Ovary (tissue), 9 donors: ENCODE measurements around the gene PPP2R5C. TPM values are rescaled to one million over a fixed set of nuclear protein-coding genes. Genes with fewer than 3 reads are reported as not detected.

ENCODE experiments used
- DNase-seq, 5 donors: peaks; one replicate each; pipeline ENCODE4 v3.0.0-alpha.2; 2019 to 2020
- H3K27ac ChIP-seq, 2 donors: fragments of 200-600 bp; one replicate each; pipeline versions ENCODE4 v1.5.1 to v1.8.0; 2019 to 2022
- H3K27me3 ChIP-seq: fragments of 200-600 bp; one replicate; pipeline ENCODE4 v1.8.0; 2022
- H3K36me3 ChIP-seq: fragments of 200-600 bp; sonication (generic); one replicate; pipeline ENCODE4 v1.5.1; 2019
- H3K4me1 ChIP-seq: one replicate; pipeline ENCODE4 v1.8.1; 2013; ENCODE audit warnings: mild to moderate bottlenecking, moderate library complexity; ENCODE audit not compliant: insufficient read depth
- H3K4me3 ChIP-seq: fragments of 200-600 bp; sonication (generic); one replicate; pipeline ENCODE4 v1.5.1; 2017
- H3K9me3 ChIP-seq, 2 donors: fragments of 200-600 bp in 1 of 2; sonication (generic) in 1 of 2; one replicate each; pipeline versions ENCODE4 v1.5.1 to v1.8.1; 2013 to 2019; ENCODE audit warnings: mild to moderate bottlenecking in 1 of 2, moderate library complexity in 1 of 2
- EP300 ChIP-seq: sonication (generic); formaldehyde crosslinking; IDR thresholded peaks from one replicate; pipeline ENCODE4 v1.6.1; 2017; ENCODE audit warnings: antibody characterized with exemption
- POLR2A ChIP-seq: fragments of 450-650 bp; IDR thresholded peaks from one replicate; pipeline ENCODE4 v1.6.1; 2017; ENCODE audit warnings: antibody characterized with exemption, mild to moderate bottlenecking, moderate library complexity
- WGBS, 3 donors: extraction: QIAGEN DNeasy Blood & Tissue Kit in 1 of 3; methylation state at CpG; one replicate each; pipeline versions ENCODE4 v1.1.5 to v1.1.7; 2013 to 2017; 5-methylcytosine and 5-hydroxymethylcytosine counted together
- intact Hi-C, 4 donors: fragments of 100-400 bp; cut with DNase I; formaldehyde crosslinking; loops; one replicate each; pipeline versions ENCODE4 v1.11.0 to v1.15.1; 2022 to 2023
- polyA plus RNA-seq, 2 donors: library from polyadenylated mRNA; stranded (reverse); fragments of 200-250 nt in 1 of 2; fragments of 350-450 nt in 1 of 2; fragmentation: Illumina TruSeq in 1 of 2; extraction: RNeasy Lipid Tissue Mini Kit (QIAGEN cat#74804) in 1 of 2; gene quantifications; one replicate each; pipeline ENCODE4 v1.2.3, GENCODE V29; 2013 to 2014
- total RNA-seq, 7 donors: library from RNA; depleted of rRNA in 2 of 7; stranded (reverse); fragments of >200 nt in 2 of 7; fragmentation: NEBNext Ultra II Directional in 3 of 7; extraction: Animal tissue kit (Norgen Biotek cat#: 25700) in 3 of 7; gene quantifications; one replicate each; pipeline versions ENCODE4 v1.1.0 to v1.2.4, GENCODE V29; 2016 to 2023
- TF ChIP-seq, protein P1 (sequence below), 3 donors: fragments of 450-650 bp in 2 of 3; fragments of 200-600 bp in 1 of 3; IDR thresholded peaks; one replicate each; pipeline versions ENCODE4 v1.5.1 to v1.8.0; 2016 to 2022; ENCODE audit warnings: antibody characterized with exemption in 3 of 3, mild to moderate bottlenecking in 1 of 3
- donor health status: DM: no; HTN: no; CAD: no; lungs with moderate emphysema.
- donor health status: DM: no; HTN: no; CAD: no.
- donor health status: Bipolar disorder and iron deficiency.
- donor health status: DM: yes; HTN: yes; CAD: no.
- donor health status: DM: no; HTN: no; CAD: no.
- donor health status: DM: yes; HTN: yes; CAD: no.

PPP2R5C gene
- total and polyA plus RNA-seq, 9 donors: 52.8 to 136 (median 96.6) TPM

DNA sequence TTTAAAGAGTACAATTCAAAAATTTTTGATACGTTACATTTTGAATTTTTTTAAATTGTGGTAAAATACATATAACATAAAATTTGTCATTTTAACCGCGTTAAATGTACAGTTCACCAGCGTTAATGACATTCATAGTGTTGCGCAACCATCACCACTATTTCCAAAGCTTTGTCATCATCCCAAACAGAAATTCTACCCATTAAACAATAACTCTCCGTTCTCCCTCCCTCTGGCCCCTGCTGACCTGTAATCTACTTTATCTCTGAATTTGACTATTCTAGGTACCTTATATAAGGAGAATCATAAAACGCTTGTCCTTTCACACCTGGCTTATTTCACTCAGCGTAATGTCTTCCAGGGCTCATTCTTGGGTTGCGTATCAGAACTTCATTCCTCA lies 133.7 kb downstream of the PPP2R5C start:
- no peak for TF ChIP-seq EP300
- TF ChIP-seq, protein P1, sequence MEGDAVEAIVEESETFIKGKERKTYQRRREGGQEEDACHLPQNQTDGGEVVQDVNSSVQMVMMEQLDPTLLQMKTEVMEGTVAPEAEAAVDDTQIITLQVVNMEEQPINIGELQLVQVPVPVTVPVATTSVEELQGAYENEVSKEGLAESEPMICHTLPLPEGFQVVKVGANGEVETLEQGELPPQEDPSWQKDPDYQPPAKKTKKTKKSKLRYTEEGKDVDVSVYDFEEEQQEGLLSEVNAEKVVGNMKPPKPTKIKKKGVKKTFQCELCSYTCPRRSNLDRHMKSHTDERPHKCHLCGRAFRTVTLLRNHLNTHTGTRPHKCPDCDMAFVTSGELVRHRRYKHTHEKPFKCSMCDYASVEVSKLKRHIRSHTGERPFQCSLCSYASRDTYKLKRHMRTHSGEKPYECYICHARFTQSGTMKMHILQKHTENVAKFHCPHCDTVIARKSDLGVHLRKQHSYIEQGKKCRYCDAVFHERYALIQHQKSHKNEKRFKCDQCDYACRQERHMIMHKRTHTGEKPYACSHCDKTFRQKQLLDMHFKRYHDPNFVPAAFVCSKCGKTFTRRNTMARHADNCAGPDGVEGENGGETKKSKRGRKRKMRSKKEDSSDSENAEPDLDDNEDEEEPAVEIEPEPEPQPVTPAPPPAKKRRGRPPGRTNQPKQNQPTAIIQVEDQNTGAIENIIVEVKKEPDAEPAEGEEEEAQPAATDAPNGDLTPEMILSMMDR (IDR thresholded peaks at IDR 0.05): no peak
- TF ChIP-seq POLR2A: no peak
- Histone ChIP-seq H3K4me3 (no peak overlapping the region), H3K36me3 (no peaks in the 10 kb centered on the region), H3K9me3 (no peaks in the 10 kb centered on the region), H3K4me1 (no peaks in the 10 kb centered on the region), H3K27ac (no peak overlapping the region), H3K27me3 (no peaks in the 10 kb centered on the region)
- DNase-seq: peak in 1 of 5 donors; percentile 1
- intact Hi-C loops: no loop called here
- WGBS, 3 donors: 89 to 96% (median 95%) methylated on average over 9 of the region's 9 CpGs

DNA sequence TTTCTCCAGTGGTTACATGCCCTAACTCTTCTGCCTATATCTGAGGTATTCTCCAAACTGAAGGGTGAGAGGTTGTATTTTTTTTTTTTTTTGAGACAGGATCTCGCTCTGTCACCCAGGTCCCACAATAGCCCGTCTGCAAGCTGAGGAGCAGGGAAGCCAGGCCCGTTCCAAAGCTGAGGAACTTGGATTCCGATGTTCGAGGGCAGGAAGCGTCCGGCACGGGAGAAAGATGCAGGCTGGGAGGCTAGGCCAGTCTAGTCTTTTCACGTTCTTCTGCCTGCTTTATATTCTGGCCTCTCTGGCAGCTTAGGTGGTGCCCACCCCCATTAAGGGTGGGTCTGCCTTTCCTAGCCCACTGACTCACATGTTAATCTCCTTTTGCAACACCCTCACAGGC lies 135.8 kb downstream of the PPP2R5C start:
- intact Hi-C loops: no loop called here
- H3K4me3 ChIP-seq: no peak overlapping the region
- H3K27ac ChIP-seq: no peak overlapping the region
- H3K36me3 ChIP-seq: no peaks in the 10 kb centered on the region
- H3K4me1 ChIP-seq: no peaks in the 10 kb centered on the region
- TF ChIP-seq, protein P1 (IDR thresholded peaks at IDR 0.05): no peak
- TF ChIP-seq EP300: no peak
- TF ChIP-seq POLR2A: no peak
- DNase-seq: peak in 1 of 5 donors; percentile 12
- no peaks in the 10 kb centered on the region for H3K9me3 ChIP-seq
- 94 to 98% (median 96%) methylated on average over 9 of the region's 9 CpGs for WGBS, 3 donors
- no peaks in the 10 kb centered on the region for H3K27me3 ChIP-seq

DNA sequence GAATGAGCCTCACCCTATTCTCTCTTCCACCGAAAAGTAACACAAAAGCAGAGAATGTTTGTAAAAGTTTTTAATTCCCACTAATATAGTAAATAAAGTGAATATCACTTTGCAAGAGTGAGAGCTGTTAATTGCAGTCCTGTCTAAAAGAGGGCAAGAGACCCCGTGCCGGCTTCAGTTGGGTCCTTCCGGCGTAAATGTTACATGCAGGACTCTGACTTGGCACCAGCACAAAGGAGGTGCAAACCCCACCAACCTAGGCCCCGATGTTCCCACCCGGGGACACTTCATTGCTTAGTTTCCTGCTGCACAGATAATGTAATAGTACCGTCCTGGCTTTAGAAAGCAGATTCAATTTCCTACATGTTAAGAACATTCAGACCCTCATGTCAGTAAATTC lies 136.9 kb downstream of the PPP2R5C start:
- intact Hi-C loops: no loop called here
- 94 to 97% (median 96%) methylated on average over 8 of the region's 8 CpGs for WGBS, 3 donors
- Histone ChIP-seq H3K36me3 (no peaks in the 10 kb centered on the region), H3K27ac (no peak overlapping the region), H3K4me3 (no peak overlapping the region), H3K9me3 (no peaks in the 10 kb centered on the region), H3K4me1 (no peaks in the 10 kb centered on the region), H3K27me3 (no peaks in the 10 kb centered on the region)
- TF ChIP-seq POLR2A (no peak), EP300 (no peak)
- TF ChIP-seq, protein P1 (IDR thresholded peaks at IDR 0.05): no peak
- DNase-seq: peak in 2 of 5 donors; percentile 3 to 5

DNA sequence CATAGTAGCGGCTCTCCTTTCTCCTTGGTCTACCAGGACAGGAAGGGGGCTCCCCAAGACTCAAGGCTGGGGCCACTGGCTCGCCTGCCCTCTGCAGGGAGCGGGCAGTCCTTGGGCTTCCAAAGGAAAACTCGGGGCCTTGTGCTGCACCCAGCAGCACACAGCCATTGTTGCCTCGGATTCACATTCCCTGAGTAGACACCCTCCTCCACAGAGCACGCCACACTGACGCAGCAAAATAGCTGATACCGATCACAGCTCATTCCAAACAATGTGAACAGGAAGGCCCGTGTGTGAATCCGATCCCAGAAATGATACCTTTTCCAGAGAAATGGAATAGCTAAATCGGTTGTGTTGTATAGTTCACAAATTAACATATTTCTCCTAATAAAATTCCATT lies 137.8 kb downstream of the PPP2R5C start:
- Histone ChIP-seq H3K4me3 (no peak overlapping the region), H3K27me3 (no peaks in the 10 kb centered on the region), H3K9me3 (no peaks in the 10 kb centered on the region), H3K27ac (no peak overlapping the region), H3K36me3 (no peaks in the 10 kb centered on the region), H3K4me1 (no peaks in the 10 kb centered on the region)
- WGBS, 3 donors: 89 to 92% (median 91%) methylated on average over 11 of the region's 11 CpGs
- intact Hi-C loops: no loop called here
- DNase-seq: peak in 1 of 5 donors; percentile 3
- no peak for TF ChIP-seq POLR2A
- TF ChIP-seq, protein P1 (IDR thresholded peaks at IDR 0.05): no peak
- TF ChIP-seq EP300: no peak
